ENCODE measurements around the gene HDAC3.

HDAC3 gene

DNA sequence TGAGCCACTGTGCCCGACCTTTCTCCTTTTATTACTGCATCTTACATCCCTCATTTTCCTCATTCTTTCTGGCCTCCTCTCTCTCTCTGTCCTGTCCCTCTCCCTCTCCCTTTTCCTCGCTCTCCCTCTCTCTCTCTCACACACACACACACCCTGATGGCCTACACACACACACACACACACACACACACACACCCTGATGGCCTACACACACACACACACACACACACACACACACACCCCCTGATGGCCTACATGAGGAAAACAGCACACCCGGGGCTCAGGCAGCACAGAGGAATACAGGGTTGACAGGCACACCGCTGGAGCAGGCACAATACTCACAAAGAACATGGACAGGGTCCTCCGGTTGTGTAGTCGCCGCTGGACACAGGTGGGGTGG is 18.4 kb upstream of the HDAC3 start:
- H3K4me3 Mint-ChIP-seq: no peak overlapping the region
- H3K36me3 Mint-ChIP-seq (ENCODE audit: low read depth): no peaks in the 10 kb centered on the region
- peaks cover 16% of the 10 kb centered on the region for H3K4me1 Mint-ChIP-seq
- no peaks in the 10 kb centered on the region for H3K9me3 Mint-ChIP-seq
- no peak for DNase-seq
- TF ChIP-seq, protein P1, sequence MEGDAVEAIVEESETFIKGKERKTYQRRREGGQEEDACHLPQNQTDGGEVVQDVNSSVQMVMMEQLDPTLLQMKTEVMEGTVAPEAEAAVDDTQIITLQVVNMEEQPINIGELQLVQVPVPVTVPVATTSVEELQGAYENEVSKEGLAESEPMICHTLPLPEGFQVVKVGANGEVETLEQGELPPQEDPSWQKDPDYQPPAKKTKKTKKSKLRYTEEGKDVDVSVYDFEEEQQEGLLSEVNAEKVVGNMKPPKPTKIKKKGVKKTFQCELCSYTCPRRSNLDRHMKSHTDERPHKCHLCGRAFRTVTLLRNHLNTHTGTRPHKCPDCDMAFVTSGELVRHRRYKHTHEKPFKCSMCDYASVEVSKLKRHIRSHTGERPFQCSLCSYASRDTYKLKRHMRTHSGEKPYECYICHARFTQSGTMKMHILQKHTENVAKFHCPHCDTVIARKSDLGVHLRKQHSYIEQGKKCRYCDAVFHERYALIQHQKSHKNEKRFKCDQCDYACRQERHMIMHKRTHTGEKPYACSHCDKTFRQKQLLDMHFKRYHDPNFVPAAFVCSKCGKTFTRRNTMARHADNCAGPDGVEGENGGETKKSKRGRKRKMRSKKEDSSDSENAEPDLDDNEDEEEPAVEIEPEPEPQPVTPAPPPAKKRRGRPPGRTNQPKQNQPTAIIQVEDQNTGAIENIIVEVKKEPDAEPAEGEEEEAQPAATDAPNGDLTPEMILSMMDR (IDR thresholded peaks at IDR 0.05): no peak
- no peak overlapping the region for H3K27ac Mint-ChIP-seq
- peaks cover 29% of the 10 kb centered on the region for H3K27me3 Mint-ChIP-seq (ENCODE audit: low read depth, poor library complexity)

DNA sequence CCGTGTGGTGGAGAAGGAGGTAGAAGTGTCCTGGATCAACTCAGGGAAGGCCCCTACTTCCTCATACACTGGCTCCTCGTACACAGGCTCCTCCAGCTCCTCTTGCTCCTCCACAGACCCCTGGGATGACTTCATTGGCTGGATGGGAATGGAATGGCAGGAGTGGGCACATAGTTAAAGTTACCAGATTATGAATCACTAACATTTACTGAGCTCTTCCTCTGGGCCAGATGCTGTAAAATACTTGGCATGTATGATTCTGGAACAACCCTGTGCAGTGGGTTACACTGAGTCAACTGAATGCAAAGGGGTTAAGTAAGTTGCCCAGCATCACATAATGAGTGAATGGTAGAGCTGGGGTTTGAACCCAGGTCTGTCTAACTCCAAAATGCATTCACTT is 17.6 kb upstream of the HDAC3 start:
- peaks cover 32% of the 10 kb centered on the region for H3K27me3 Mint-ChIP-seq (ENCODE audit: low read depth, poor library complexity)
- H3K4me3 Mint-ChIP-seq: no peak overlapping the region
- DNase-seq: no peak
- TF ChIP-seq, protein P1 (IDR thresholded peaks at IDR 0.05): no peak
- no peaks in the 10 kb centered on the region for H3K9me3 Mint-ChIP-seq
- H3K27ac Mint-ChIP-seq: no peak overlapping the region
- H3K4me1 Mint-ChIP-seq: peaks cover 21% of the 10 kb centered on the region
- no peaks in the 10 kb centered on the region for H3K36me3 Mint-ChIP-seq (ENCODE audit: low read depth)

DNA sequence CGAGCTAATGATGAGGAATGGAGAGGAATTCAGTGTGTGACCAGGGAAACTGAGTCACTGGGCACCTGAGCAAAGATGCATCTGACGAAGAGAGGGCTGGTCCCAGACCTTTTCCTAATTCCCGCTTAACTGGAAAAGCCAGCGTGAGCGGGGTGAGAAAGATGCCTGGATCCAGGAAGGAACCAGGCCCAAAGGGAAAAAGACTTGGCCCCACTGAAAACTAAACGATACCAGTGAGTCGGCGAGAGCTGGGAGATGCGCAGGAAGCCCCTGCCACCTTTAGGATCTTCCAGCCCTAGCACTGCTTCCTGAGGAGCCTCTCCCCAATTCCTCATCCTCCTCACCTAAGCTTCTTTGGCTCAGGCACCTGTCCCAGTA is 15.1 kb upstream of the HDAC3 start:
- H3K27me3 Mint-ChIP-seq (ENCODE audit: low read depth, poor library complexity): peaks cover 34% of the 10 kb centered on the region
- H3K9me3 Mint-ChIP-seq: no peaks in the 10 kb centered on the region
- H3K36me3 Mint-ChIP-seq (ENCODE audit: low read depth): no peaks in the 10 kb centered on the region
- peak overlapping the region; percentile 61 for H3K4me3 Mint-ChIP-seq
- H3K4me1 Mint-ChIP-seq: peaks cover 21% of the 10 kb centered on the region
- H3K27ac Mint-ChIP-seq: no peak overlapping the region
- TF ChIP-seq, protein P1 (IDR thresholded peaks at IDR 0.05): no peak
- no peak for DNase-seq

DNA sequence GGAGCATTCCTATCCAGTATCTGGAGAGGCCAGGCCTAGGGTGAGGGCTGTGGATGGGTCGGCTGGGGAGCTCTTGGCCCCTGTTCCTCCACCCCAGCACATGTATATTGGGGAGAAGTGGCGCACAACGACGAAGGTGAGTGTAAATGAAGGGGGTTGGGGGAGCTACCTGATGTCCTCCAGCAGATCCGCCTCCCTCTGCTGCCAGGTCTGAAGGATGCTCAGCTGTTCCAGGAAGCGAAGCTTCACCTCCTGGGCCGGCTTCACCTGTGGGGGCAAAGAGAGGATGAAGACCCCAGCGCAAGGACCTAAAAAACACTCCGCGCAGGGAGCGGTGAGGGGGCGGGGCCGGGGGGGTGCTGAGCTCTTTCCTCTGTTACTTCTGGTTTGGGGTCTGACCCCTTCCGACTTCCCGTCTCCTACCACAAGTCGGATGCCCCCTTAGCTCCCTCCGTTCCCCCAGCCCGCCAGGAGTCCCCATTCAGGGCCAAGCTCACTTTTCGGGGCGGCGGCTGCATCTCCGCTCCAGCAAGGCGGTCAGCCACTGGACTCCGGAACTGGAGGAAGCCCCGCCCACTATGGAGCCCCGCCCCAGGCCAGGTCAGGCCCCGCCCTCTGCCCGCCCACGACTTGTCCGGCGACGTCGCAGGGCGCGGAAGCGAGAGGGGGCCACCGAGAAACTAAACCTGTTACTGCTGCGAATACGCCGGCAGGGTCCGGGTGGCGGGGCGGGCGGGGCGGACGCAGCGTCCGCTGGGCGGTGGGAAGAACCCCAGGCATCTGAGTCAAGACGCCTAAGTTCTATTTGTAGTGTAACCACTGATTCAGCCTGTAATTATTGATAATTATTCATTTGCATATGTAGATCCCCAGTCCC is 14.4 kb upstream of the HDAC3 start, which contains the start of gene FCHSD1:
FCHSD1 (minus strand) TSS at position 568 of the 877 bp plus-strand sequence; CDS start at position 518, 50 bp downstream.
- DNase-seq: peak; percentile 95
- no peak within 1 kb of the TSS for H3K27ac Mint-ChIP-seq
- H3K4me1 Mint-ChIP-seq: peaks cover 21% of the 10 kb centered on the region
- no peaks in the 10 kb centered on the region for H3K36me3 Mint-ChIP-seq (ENCODE audit: low read depth)
- no peaks in the 10 kb centered on the region for H3K9me3 Mint-ChIP-seq
- peaks cover 34% of the 10 kb centered on the region for H3K27me3 Mint-ChIP-seq (ENCODE audit: low read depth, poor library complexity)
- H3K4me3 Mint-ChIP-seq: peak within 1 kb of the TSS; percentile 98
- TF ChIP-seq, protein P1 (IDR thresholded peaks at IDR 0.05): no peak

DNA sequence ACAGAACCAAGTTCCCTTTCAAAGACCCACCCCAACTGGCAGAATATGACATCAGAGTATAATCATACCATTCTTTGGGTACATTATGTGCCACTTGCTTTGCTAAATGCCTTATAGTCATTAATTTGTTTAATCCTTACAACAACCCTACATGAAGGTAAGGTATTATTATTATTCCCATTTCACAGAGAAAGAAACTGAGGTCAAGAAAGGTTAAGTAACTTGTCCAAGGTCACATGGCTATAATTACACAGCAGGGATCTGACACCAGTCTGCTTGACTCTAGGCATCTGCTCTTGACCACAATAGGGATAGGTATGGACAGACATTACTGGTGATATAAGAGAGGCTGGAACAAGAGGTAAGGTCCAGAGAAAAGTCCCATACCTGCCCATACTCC is 13.3 kb upstream of the HDAC3 start:
- H3K36me3 Mint-ChIP-seq (ENCODE audit: low read depth): no peaks in the 10 kb centered on the region
- DNase-seq: no peak
- no peaks in the 10 kb centered on the region for H3K9me3 Mint-ChIP-seq
- no peak overlapping the region for H3K27ac Mint-ChIP-seq
- H3K4me1 Mint-ChIP-seq: peaks cover 21% of the 10 kb centered on the region
- H3K27me3 Mint-ChIP-seq (ENCODE audit: low read depth, poor library complexity): peaks cover 29% of the 10 kb centered on the region
- TF ChIP-seq, protein P1 (IDR thresholded peaks at IDR 0.05): no peak
- H3K4me3 Mint-ChIP-seq: peak overlapping the region; percentile 98
